Brain microvascular endothelial cell (primary cell): ENCODE data around the gene SSH2.

ENCODE experiments used
- DNase-seq: peaks from one replicate; pipeline ENCODE4 v3.0.0-alpha.2; 2020
- H3K27ac ChIP-seq: fragments of 250-450 bp; sonication (Bioruptor Pico); 2 replicates; pipeline ENCODE4 v1.5.1; 2020; ENCODE audit warnings: mild to moderate bottlenecking, moderate library complexity
- H3K27me3 ChIP-seq: fragments of 250-450 bp; sonication (Bioruptor Pico); replicated peaks from 2 replicates; pipeline ENCODE4 v1.5.1; 2020; ENCODE audit warnings: mild to moderate bottlenecking
- H3K36me3 ChIP-seq: fragments of 250-450 bp; sonication (Bioruptor Pico); replicated peaks from 2 replicates; pipeline ENCODE4 v1.5.1; 2020; ENCODE audit warnings: mild to moderate bottlenecking
- H3K4me3 ChIP-seq: 2 replicates; pipeline ENCODE4 v1.5.1; 2011; ENCODE audit warnings: low read depth, mild to moderate bottlenecking, control low read depth, low read length, moderate library complexity
- in situ Hi-C: cut with HindIII; loops from 2 replicates; pipeline ENCODE4 v1.10.0; 2017; ENCODE audit warnings: low sequenced_read_pairs, low pct_ligation_motif_present
- TF ChIP-seq, protein P1 (sequence below): IDR thresholded peaks from 2 replicates; pipeline ENCODE4 v1.5.1; 2011; ENCODE audit warnings: low read depth, mild to moderate bottlenecking, moderate library complexity, low read length, control low read depth, inconsistent platforms; ENCODE audit errors: missing control alignments

SSH2 gene

DNA sequence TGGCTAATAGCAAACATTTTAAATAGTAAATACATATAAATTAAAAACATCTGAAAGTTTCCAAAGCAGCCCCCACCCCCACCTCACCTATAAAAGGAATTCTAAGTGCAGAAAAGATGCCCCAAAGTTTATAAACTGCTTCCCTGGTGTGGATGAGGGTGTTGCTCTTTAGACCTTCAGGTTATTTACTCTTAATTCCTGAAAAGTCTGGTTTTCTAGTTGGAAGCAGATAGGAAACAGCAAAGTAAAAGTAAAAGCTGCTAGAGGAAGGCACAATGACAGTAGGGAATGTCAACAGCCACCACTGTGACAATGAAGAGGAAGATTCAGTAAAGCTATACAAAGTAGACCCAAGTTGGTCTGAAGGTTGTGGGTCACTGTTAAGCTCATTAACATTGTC is 37.8 kb downstream of the SSH2 start:
- TF ChIP-seq, protein P1, sequence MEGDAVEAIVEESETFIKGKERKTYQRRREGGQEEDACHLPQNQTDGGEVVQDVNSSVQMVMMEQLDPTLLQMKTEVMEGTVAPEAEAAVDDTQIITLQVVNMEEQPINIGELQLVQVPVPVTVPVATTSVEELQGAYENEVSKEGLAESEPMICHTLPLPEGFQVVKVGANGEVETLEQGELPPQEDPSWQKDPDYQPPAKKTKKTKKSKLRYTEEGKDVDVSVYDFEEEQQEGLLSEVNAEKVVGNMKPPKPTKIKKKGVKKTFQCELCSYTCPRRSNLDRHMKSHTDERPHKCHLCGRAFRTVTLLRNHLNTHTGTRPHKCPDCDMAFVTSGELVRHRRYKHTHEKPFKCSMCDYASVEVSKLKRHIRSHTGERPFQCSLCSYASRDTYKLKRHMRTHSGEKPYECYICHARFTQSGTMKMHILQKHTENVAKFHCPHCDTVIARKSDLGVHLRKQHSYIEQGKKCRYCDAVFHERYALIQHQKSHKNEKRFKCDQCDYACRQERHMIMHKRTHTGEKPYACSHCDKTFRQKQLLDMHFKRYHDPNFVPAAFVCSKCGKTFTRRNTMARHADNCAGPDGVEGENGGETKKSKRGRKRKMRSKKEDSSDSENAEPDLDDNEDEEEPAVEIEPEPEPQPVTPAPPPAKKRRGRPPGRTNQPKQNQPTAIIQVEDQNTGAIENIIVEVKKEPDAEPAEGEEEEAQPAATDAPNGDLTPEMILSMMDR = no peak
- in situ Hi-C loops = no loop called here
- no peak for DNase-seq
- no peaks in the 10 kb centered on the region for H3K36me3 ChIP-seq
- no peaks in the 10 kb centered on the region for H3K27me3 ChIP-seq
- H3K27ac ChIP-seq = no peak overlapping the region
- no peak overlapping the region for H3K4me3 ChIP-seq

DNA sequence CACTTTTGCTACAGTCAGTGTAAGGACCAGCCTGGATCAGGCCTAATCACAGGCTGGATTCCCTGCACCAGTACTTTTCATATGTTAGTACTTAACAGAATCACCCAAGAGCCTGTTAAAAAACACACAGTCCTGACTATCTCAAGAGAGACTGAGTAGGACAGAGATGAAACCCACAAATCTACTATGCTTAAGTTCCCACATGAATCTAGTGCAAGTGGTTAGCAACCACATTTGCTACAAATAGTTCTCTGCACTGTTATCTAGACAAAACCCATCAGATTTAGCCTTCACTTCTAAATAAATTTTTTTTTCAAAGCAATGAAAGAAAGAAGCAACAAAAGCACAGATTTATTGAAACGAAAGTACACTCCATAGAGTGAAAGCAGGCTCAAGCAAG is 38.9 kb downstream of the SSH2 start:
- H3K4me3 ChIP-seq = no peak overlapping the region
- no peaks in the 10 kb centered on the region for H3K36me3 ChIP-seq
- TF ChIP-seq, protein P1 = no peak
- in situ Hi-C loops = no loop called here
- no peak for DNase-seq
- no peak overlapping the region for H3K27ac ChIP-seq
- H3K27me3 ChIP-seq = no peaks in the 10 kb centered on the region

DNA sequence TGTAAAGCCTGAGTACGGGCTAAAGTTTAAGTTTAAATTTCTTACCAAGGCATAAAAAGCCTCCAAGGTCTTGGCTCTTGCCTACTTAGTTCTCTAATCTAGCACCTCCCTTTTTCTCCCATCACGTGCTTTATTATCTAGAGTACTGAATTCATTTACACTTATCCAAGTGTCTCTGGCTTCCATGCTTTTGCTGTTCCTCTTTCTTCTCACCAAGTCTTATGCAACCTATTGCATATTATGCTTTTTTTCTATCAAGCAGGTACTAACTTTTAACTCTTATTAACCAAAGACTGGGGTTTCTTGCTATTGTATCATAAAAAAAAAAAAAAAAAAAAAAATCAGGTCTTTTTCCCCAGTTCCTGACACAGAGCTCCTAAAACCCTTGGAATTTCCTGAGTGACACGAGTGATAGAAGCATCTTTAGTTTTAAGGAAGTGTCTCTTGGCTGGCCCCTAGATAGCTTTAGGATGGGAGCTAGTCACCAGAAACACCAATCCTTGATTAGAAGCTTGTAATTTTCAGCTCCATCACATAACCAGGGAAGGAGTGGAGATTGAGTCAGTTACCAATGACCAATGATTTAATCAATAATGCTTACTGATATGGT is 44.9 kb downstream of the SSH2 start:
- Histone ChIP-seq H3K27me3 (no peaks in the 10 kb centered on the region), H3K4me3 (no peak overlapping the region), H3K36me3 (no peaks in the 10 kb centered on the region), H3K27ac (no peak overlapping the region)
- TF ChIP-seq, protein P1 = no peak
- in situ Hi-C loops = no loop called here
- no peak for DNase-seq

DNA sequence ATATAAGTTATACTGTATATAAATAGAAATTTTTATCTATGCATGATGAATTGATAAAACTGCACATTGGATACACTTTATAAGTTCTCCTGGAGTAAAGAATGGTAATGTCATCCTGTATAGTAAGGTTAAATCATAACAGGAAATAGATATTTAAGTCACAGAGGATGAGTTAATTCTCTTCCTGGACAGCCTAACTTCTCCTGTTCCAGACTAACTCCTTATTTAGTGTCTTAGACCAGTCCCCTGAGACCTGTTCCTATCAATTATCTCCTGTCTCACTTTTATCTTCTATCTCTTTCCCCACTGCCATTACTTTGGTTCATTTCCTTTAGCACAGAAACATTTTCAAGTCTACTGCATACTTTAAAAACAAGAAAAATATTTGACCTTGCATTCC is 46.5 kb downstream of the SSH2 start:
- no peak overlapping the region for H3K27ac ChIP-seq
- H3K27me3 ChIP-seq = no peaks in the 10 kb centered on the region
- DNase-seq = no peak
- in situ Hi-C loops = no loop called here
- no peak overlapping the region for H3K4me3 ChIP-seq
- TF ChIP-seq, protein P1 = no peak
- no peaks in the 10 kb centered on the region for H3K36me3 ChIP-seq

DNA sequence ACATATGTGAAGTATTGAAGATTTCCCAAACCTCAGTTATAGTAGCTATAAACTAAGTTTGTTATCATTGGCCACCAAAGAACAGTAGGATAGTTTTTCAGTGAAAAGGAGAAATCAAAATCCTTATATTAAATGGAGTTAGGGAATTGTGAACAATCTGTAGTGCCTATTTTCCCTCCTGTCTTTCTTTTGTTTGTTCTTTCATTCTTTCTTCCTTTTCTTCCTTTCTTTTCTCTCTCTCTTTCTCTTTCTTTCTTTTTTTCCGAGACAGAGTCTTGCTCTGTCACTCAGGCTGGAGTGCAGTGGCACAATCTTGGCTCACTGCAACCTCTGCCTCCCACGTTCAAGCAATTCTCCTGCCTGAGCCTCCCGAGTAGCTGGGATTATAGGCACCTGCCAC is 48.8 kb downstream of the SSH2 start:
- H3K36me3 ChIP-seq = no peaks in the 10 kb centered on the region
- H3K4me3 ChIP-seq = no peak overlapping the region
- DNase-seq = no peak
- H3K27ac ChIP-seq = no peak overlapping the region
- TF ChIP-seq, protein P1 = no peak
- in situ Hi-C loops = no loop called here
- H3K27me3 ChIP-seq = no peaks in the 10 kb centered on the region

DNA sequence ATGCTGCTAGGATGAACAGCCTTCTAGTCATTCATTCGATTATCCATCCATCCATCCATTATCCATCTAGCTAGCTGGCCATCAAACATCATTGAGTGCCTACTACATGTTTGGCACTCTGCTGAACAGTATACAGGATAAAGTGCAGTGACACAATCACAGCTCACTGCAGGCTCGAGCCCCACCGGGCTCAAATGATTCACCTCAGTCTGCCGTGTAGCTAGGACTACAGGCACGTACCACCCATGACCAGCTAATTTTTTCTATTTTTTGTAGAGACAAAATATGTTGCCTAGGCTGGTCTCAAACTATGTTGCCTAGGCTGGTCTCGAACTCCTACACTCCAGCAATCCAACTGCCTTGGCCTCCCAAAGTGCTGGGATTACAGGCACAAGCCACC is 50.0 kb downstream of the SSH2 start:
- H3K4me3 ChIP-seq = no peak overlapping the region
- no peak for DNase-seq
- no peaks in the 10 kb centered on the region for H3K27me3 ChIP-seq
- TF ChIP-seq, protein P1 = no peak
- in situ Hi-C loops = no loop called here
- H3K36me3 ChIP-seq = no peaks in the 10 kb centered on the region
- H3K27ac ChIP-seq = no peak overlapping the region
